ENCODE measurements around the gene ZNF839. TPM values are rescaled to one million over a fixed set of nuclear protein-coding genes. Genes with fewer than 3 reads are reported as not detected.
A peak's percentile ranks its signal among the peaks of the same experiment; 100 is the strongest.
"Not testable (repeated sequence)": the region's sequence is repeated elsewhere in the genome, so short reads cannot be mapped to it uniquely, and the experiment has no call there.

The ZNF839 gene
- total RNA-seq, 2 experiments from 2014 or later, result 15.2 to 16.3 TPM

- Mint-ChIP-seq H3K4me3 (no peak overlapping the region), H3K27me3 (no peaks in the 10 kb centered on the region), H3K4me1 (ENCODE audit: low read depth) (no peaks in the 10 kb centered on the region), H3K36me3 (no peaks in the 10 kb centered on the region), H3K9me3 (peaks cover 3% of the 10 kb centered on the region), H3K27ac (no peak overlapping the region)
- DNase-seq, result no peak
- ChIA-PET POLR2A (no interaction called here), CTCF (no interaction called here)
- intact Hi-C loops (cut with micrococcal nuclease), result no loop called here
Observed at GRCh38 chr14:102288139-102288538, 31.4 kb upstream of the ZNF839 start.

DNA sequence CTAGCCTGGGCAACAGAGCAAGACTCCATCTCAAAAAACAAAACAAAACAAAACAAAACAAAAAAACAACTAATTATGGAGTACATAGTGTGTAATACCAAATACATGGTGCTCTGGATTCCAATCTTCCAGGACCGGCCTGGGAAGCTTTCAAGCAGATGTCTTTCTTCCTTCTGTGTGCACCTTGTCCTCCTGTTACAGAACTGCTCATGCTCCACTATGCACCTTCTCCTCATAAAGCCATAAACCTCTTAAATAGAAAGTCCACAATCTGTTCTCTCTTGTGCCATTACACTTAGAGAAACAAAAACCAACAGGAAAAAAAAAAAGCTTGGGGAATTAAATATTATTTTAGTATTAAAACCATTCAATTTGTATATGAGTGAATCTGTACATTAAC, 27.1 kb upstream of the ZNF839 start:
- Mint-ChIP-seq H3K27ac (no peak overlapping the region), H3K4me1 (ENCODE audit: low read depth) (no peaks in the 10 kb centered on the region)

DNA sequence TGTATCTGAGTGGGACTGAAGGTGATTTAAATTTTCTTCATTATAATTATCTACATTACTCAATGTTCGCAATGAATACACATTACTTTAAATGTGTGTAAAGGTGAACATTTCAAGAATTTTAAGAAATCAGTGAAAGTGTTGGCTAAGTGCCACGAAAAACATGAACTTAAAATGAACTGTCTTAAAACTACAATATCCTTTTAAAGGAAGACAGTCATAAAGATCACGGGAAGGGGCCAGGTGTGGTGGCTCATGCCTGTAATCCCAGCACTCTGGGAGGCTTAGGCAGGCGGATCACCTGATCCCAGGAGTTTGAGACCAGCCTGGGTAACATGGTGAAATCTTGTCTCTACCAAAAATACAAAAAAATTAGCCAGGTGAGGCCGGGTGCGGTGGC, 25.8 kb upstream of the ZNF839 start:
- Mint-ChIP-seq H3K36me3 (no peaks in the 10 kb centered on the region), H3K4me3 (no peak overlapping the region), H3K27ac (no peak overlapping the region), H3K27me3 (no peaks in the 10 kb centered on the region), H3K4me1 (ENCODE audit: low read depth) (no peaks in the 10 kb centered on the region), H3K9me3 (no peaks in the 10 kb centered on the region)
- CTCF ChIA-PET, result no interaction called here
- no peak for DNase-seq
- POLR2A ChIA-PET, result interaction anchor here (0.9 kb wide), 1 partner anchor 11 kb away, joined by 3 read pairs; the partner anchor contains the start of gene MOK
- intact Hi-C loops (cut with micrococcal nuclease), result no loop called here

More for the DNA sequence above, 27.1 kb upstream of the ZNF839 start:
- Mint-ChIP-seq H3K9me3 (peaks cover 3% of the 10 kb centered on the region), H3K27me3 (no peaks in the 10 kb centered on the region), H3K36me3 (no peaks in the 10 kb centered on the region), H3K4me3 (no peak overlapping the region)
- CTCF ChIA-PET, result interaction anchor here (0.6 kb wide), 2 partner anchors 140 to 916 kb away, joined by 3 to 5 read pairs; no protein-coding TSS in a partner anchor
- no peak for DNase-seq
- intact Hi-C loops (cut with micrococcal nuclease), result no loop called here
- POLR2A ChIA-PET, result no interaction called here

DNA sequence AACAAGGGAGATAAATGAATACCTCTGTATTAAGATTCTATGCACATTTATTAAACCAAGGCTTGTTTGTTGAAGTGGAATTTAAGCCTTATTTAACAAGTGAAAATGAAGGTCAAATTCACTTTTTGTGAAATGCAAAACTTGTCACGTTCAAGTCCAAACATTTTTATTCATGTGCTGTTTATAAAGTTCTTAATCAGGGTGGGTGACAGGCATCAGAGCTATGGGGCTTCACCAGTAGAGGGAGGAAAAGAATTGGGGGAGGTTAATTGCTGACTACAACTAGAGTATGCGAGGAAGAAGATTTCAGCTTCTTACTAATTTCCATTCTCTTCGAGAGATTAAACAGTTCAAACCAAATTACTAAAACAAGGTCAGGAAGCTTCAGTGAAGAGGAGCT, 24.3 kb upstream of the ZNF839 start:
- intact Hi-C loops (cut with micrococcal nuclease), result no loop called here
- Mint-ChIP-seq H3K36me3 (no peaks in the 10 kb centered on the region), H3K9me3 (no peaks in the 10 kb centered on the region), H3K27ac (no peak overlapping the region), H3K4me1 (ENCODE audit: low read depth) (no peaks in the 10 kb centered on the region), H3K27me3 (no peaks in the 10 kb centered on the region), H3K4me3 (no peak overlapping the region)
- ChIA-PET CTCF (interaction anchor here (1.2 kb wide), 1 partner anchor 19 kb away, joined by 6 read pairs; no protein-coding TSS in a partner anchor), POLR2A (no interaction called here)
- no peak for DNase-seq

DNA sequence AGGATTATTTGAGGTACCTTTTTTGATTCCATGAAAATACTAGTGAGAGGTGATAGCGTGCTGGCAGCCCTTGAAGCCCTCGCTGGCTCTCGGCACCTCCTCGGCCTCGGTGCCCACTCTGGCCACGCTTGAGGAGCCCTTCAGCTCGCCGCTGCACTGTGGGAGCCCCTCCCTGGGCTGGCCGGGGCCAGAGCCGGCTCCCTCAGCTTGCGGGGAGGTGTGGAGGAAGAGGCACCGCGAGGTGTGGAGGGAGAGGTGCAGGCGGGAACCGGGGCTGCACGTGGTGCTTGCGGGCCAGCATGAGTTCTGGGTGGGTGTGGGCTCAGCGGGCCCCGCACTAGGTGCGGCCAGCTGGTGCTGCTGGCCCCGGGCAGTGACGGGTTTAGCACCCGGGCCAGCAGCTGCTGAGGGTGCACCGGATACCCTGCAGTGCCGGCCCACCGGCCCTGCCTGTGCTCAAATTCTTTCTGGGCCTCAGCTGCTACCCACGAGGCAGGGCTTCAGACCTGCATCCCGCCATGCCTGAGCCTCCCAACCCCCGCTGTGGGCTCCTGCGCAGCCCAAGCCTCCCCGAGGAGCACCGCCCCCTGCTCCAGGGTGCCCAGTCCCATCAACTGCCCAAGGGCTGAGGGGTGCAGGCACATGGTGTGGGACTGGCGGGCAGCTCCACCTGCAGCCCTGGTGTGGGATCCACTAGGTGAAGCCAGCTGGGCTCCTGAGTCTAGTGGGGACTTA, 21.9 kb upstream of the ZNF839 start:
- ChIA-PET CTCF (no interaction called here), POLR2A (no interaction called here)
- no peaks in the 10 kb centered on the region for H3K36me3 Mint-ChIP-seq
- intact Hi-C loops (cut with micrococcal nuclease), result no loop called here
- H3K4me3 Mint-ChIP-seq, result no peak overlapping the region
- H3K9me3 Mint-ChIP-seq, result no peaks in the 10 kb centered on the region
- DNase-seq, result no peak
- no peaks in the 10 kb centered on the region for H3K27me3 Mint-ChIP-seq
- H3K27ac Mint-ChIP-seq, result no peak overlapping the region
- H3K4me1 Mint-ChIP-seq (ENCODE audit: low read depth), result no peaks in the 10 kb centered on the region

DNA sequence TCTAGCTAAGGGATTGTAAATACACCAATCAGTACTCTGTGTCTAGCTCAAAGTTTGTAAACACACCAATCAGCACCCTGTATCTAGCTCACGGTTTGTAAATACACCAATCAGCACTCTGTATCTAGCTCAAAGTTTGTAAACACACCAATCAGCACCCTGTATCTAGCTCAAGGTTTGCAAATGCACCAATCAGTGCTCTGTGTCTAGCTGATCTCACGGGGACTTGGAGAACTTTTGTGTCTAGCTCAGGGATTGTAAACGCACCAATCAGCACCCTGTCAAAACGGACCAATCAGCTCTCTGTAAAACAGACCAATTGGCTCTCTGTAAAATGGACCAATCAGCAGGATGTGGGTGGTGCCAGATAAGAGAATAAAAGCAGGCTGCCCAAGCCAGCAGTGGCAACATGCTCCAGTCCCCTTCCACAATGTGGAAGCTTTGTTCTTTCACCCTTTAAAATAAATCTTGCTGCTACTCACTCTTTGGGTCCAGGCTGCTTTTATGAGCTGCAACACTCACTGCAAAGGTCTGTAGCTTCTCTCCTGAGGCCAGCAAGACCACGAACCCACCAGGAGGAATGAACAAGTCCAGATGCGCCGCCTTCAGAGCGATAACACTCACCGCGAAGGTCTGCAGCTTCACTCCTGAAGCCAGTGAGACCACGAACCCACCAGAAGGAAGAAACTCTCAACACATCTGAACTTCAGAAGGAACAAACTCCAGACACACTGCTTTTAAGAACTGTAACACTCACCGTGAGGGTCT, 21.1 kb upstream of the ZNF839 start:
- DNase-seq; intact Hi-C loops (cut with micrococcal nuclease); CTCF ChIA-PET; H3K27ac Mint-ChIP-seq; POLR2A ChIA-PET; H3K36me3 Mint-ChIP-seq; H3K4me1 Mint-ChIP-seq (ENCODE audit: low read depth); H3K4me3 Mint-ChIP-seq; H3K27me3 Mint-ChIP-seq; H3K9me3 Mint-ChIP-seq: not testable (repeated sequence)

DNA sequence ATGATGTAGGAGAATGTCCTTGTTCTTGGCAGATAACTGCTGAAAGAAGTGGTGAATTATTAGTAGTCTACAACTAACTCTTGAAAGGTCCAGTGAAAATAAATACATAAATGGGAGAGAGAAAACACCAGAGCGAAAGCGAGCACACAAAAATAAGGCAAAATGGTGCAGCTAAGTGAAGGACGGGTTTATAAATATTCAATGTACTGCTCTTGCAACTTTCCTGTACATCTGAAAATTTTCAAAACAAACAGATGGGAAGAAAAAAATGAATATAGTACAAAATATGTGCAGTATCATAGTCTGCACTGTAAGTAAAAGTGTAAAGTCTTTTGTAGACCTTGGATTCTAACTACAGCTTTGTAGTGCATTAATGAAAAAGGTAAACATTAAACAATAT, 15.9 kb upstream of the ZNF839 start:
- no peak overlapping the region for H3K27ac Mint-ChIP-seq
- H3K36me3 Mint-ChIP-seq, result peaks cover 2% of the 10 kb centered on the region
- intact Hi-C loops (cut with micrococcal nuclease), result loop anchor here (2.0 kb wide), 1 partner anchor 69 kb away; no protein-coding TSS in a partner anchor
- CTCF ChIA-PET, result interaction anchor here (0.6 to 4.1 kb wide), 3 partner anchors 12 to 284 kb away, joined by 4 to 58 read pairs (median 5); no protein-coding TSS in a partner anchor
- H3K27me3 Mint-ChIP-seq, result no peaks in the 10 kb centered on the region
- POLR2A ChIA-PET, result interaction anchor here (1.5 kb wide), 1 partner anchor 215 kb away, joined by 3 read pairs; no protein-coding TSS in a partner anchor
- no peaks in the 10 kb centered on the region for H3K9me3 Mint-ChIP-seq
- no peak for DNase-seq
- peaks cover 9% of the 10 kb centered on the region for H3K4me1 Mint-ChIP-seq (ENCODE audit: low read depth)
- H3K4me3 Mint-ChIP-seq, result no peak overlapping the region

DNA sequence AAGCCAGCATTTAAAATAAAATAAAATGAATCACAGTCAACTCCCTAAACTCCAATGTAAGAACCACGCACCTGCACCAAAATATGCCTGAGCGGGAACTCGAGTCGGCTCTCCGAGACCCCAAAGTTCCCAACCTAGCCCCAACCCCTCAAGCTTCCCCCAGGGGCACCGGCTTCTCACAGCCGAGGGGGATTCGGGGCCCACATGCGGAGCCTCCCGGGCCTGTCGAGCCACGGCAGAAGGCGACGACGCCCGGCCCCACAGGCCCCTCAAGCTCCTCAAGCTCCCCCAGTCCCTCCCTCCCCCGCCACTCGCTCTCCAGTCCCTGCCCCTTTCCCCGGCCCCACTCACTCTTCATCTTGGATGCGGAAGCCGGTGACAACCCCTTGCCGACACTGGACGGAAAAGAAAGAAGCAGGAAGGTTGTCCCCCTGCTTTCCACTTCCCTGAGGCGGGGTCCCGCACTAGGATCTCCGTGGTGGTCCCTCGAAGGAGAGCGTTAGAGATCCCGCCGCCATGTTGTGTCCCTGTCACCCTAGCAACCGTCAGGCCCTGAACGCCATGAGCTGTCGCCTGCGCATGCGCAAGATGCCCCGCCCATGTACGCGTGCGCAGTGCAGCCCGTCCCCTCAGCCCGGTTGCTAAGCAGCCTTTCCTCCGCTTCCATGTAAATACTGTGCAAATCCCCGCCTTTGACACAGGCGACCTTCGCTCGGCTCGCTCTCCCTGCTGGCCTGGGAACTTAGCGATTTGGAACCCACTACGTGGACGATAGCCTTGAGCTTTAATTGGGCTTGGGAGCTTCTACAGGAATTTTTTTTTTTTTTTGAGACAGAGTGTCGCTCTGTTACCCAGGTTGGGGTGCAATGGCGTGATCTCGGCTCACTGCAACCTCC, 14.7 kb upstream of the ZNF839 start, which contains the start of gene MOK:
TSS of gene MOK (minus strand) at position 554 of the 896 bp plus-strand sequence. CDS start at position 358, 196 bp downstream.
- ChIA-PET POLR2A (interaction anchor here (0.6 to 1.5 kb wide), 6 partner anchors 9 to 216 kb away, joined by 3 to 11 read pairs (median 4); no protein-coding TSS in a partner anchor), CTCF (interaction anchor here (1.2 to 4.1 kb wide), 3 partner anchors 11 to 68 kb away, joined by 3 to 58 read pairs (median 5); no protein-coding TSS in a partner anchor)
- Mint-ChIP-seq H3K36me3 (peaks cover 2% of the 10 kb centered on the region), H3K4me3 (peak within 1 kb of the TSS; percentile 95), H3K27me3 (no peaks in the 10 kb centered on the region), H3K4me1 (ENCODE audit: low read depth) (peaks cover 9% of the 10 kb centered on the region), H3K9me3 (no peaks in the 10 kb centered on the region), H3K27ac (peak within 1 kb of the TSS; percentile 91)
- DNase-seq, result peak; percentile 98
- intact Hi-C loops (cut with micrococcal nuclease), result loop anchor here (1.0 to 2.0 kb wide), 2 partner anchors 11 to 70 kb away; no protein-coding TSS in a partner anchor

- H3K27ac Mint-ChIP-seq, result peak overlapping the region; percentile 32
- ChIA-PET POLR2A (interaction anchor here (1.1 kb wide), 1 partner anchor 9 kb away, joined by 7 read pairs; the partner anchor contains the start of gene MOK), CTCF (interaction anchor here (0.5 to 5.4 kb wide), 34 partner anchors 10 to 607 kb away, joined by 3 to 58 read pairs (median 4); partner anchors contain the start of genes MOK and WDR20)
- no peaks in the 10 kb centered on the region for H3K9me3 Mint-ChIP-seq
- H3K4me3 Mint-ChIP-seq, result peak overlapping the region; percentile 81
- intact Hi-C loops (cut with micrococcal nuclease), result loop anchor here (1.0 to 5.0 kb wide), 8 partner anchors 79 to 607 kb away; partner anchors contain the start of genes HSP90AA1, PPP2R5C and RCOR1
- peak; percentile 88 for DNase-seq
- no peaks in the 10 kb centered on the region for H3K27me3 Mint-ChIP-seq
- H3K4me1 Mint-ChIP-seq (ENCODE audit: low read depth), result peaks cover 40% of the 10 kb centered on the region
- H3K36me3 Mint-ChIP-seq, result peaks cover 4% of the 10 kb centered on the region
Observed at GRCh38 chr14:102314242-102315011, 5.1 kb upstream of the ZNF839 start.

- CTCF ChIA-PET, result interaction anchor here (0.7 to 5.4 kb wide), 14 partner anchors 11 to 353 kb away, joined by 3 to 58 read pairs (median 6); partner anchors contain the start of gene MOK
- DNase-seq, result no peak
- intact Hi-C loops (cut with micrococcal nuclease), result loop anchor here (2.0 to 5.0 kb wide), 6 partner anchors 122 to 608 kb away; partner anchors contain the start of genes HSP90AA1, PPP2R5C and RCOR1
- Mint-ChIP-seq H3K4me1 (ENCODE audit: low read depth) (peaks cover 41% of the 10 kb centered on the region), H3K36me3 (peaks cover 4% of the 10 kb centered on the region), H3K4me3 (peak overlapping the region; percentile 81), H3K27ac (no peak overlapping the region), H3K9me3 (no peaks in the 10 kb centered on the region), H3K27me3 (no peaks in the 10 kb centered on the region)
- POLR2A ChIA-PET, result no interaction called here
Observed at GRCh38 chr14:102315121-102315520, 4.4 kb upstream of the ZNF839 start.
